ENCODE results near the gene TEKT1. TPM values are rescaled to one million over a fixed set of nuclear protein-coding genes. Genes with fewer than 3 reads are reported as not detected.

Gene TEKT1
- total RNA-seq, 1 donor from 2014 or later = not detected

DNA sequence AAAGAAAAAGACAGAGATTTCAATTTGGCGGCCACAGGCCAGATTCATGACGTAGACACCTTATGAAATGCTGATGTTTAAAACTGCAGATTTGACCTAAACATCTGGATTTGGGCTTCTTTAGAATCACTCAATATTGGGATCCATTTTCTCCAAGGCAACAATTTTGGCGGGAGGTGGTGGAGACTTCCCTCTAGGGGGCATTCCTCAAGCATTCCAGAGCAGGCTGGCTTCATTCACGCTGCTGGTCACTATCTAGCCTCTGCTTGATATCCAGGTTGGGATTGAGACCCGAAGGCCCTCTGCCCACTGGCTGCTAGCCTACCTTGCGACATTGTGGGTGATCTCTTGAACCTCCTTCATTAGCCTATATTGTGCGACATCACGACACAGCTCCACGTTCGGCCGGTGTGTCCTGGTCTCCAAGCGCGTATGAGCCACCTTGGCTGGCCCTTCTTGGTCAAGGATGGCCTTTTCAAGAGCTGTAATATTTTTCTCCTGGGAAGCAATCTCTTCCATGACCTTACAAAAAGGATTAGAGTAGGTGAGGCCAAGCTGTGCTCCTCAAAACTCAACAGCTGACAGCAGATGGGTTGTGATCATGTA lies 31.0 kb downstream of the TEKT1 start:
- DNase-seq (ENCODE audit: low read depth) = no peak
- Histone ChIP-seq H3K36me3 (ENCODE audit: control insufficient read depth, insufficient read depth, low read length) (no peaks in the 10 kb centered on the region), H3K4me3 (ENCODE audit: low read depth, low read length) (no peak overlapping the region), H3K27me3 (ENCODE audit: control insufficient read depth, insufficient read depth, low read length) (peaks cover 2% of the 10 kb centered on the region)
- no peak for FAIRE-seq
- TF ChIP-seq, protein P1, sequence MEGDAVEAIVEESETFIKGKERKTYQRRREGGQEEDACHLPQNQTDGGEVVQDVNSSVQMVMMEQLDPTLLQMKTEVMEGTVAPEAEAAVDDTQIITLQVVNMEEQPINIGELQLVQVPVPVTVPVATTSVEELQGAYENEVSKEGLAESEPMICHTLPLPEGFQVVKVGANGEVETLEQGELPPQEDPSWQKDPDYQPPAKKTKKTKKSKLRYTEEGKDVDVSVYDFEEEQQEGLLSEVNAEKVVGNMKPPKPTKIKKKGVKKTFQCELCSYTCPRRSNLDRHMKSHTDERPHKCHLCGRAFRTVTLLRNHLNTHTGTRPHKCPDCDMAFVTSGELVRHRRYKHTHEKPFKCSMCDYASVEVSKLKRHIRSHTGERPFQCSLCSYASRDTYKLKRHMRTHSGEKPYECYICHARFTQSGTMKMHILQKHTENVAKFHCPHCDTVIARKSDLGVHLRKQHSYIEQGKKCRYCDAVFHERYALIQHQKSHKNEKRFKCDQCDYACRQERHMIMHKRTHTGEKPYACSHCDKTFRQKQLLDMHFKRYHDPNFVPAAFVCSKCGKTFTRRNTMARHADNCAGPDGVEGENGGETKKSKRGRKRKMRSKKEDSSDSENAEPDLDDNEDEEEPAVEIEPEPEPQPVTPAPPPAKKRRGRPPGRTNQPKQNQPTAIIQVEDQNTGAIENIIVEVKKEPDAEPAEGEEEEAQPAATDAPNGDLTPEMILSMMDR (IDR thresholded peaks at IDR 0.05; ENCODE audit: insufficient read depth, low read length, severe bottlenecking) = no peak

DNA sequence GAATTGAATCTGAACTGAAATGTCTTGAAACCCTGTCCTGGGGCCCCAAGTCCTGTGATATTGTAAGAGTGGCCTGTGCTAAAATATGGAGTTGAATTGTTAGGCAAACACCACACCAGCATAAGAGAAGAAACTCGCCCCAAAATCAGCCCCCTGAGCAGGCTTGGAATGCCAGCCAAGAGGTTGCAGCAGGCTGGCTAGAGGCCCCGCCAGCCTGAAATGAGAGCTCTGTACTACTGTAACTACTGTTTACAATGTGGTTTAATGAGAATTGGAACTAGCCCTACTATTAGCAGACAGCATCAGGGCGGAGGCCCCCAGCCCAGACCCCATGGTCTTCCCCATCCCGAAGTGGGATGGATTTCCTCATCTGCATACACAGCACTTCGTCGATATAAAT lies 31.8 kb downstream of the TEKT1 start:
- no peaks in the 10 kb centered on the region for H3K36me3 ChIP-seq (ENCODE audit: control insufficient read depth, insufficient read depth, low read length)
- no peak overlapping the region for H3K4me3 ChIP-seq (ENCODE audit: low read depth, low read length)
- H3K27me3 ChIP-seq (ENCODE audit: control insufficient read depth, insufficient read depth, low read length) = peaks cover 2% of the 10 kb centered on the region
- TF ChIP-seq, protein P1 (IDR thresholded peaks at IDR 0.05; ENCODE audit: insufficient read depth, low read length, severe bottlenecking) = no peak
- no peak for FAIRE-seq
- no peak for DNase-seq (ENCODE audit: low read depth)

DNA sequence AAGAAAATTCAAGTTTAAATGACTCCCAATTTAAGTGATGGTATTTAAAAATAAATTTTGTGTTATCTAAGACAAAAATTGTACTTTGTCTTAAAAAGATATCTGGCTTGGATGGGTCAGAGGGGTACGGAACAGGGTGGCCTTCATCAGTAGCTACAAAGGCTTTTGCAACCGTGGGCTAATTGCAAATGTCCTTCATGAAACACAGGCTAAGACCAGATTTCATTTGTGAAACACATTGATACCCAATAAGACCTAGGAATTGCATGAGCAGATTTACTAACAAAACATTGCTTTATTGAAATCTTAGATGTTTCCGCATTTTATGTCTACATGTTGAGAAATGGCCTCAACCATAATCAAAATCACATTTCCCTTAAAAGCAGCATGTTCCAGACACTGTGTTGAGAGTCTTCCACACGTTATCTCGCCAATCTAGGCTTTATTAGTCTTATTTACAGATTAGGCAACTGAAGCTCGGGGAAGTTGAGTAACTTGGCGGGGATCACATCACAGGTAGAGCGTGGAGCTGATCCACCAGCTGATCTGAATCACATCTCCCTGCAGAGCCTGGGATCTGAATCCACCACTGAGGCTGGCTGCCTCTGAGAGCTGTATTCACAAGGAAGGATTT lies 33.7 kb downstream of the TEKT1 start:
- DNase-seq (ENCODE audit: low read depth) = peak; percentile 77
- TF ChIP-seq, protein P1 (IDR thresholded peaks at IDR 0.05; ENCODE audit: insufficient read depth, low read length, severe bottlenecking) = no peak
- peaks cover 2% of the 10 kb centered on the region for H3K27me3 ChIP-seq (ENCODE audit: control insufficient read depth, insufficient read depth, low read length)
- H3K4me3 ChIP-seq (ENCODE audit: low read depth, low read length) = no peak overlapping the region
- no peaks in the 10 kb centered on the region for H3K36me3 ChIP-seq (ENCODE audit: control insufficient read depth, insufficient read depth, low read length)
- FAIRE-seq = no peak

DNA sequence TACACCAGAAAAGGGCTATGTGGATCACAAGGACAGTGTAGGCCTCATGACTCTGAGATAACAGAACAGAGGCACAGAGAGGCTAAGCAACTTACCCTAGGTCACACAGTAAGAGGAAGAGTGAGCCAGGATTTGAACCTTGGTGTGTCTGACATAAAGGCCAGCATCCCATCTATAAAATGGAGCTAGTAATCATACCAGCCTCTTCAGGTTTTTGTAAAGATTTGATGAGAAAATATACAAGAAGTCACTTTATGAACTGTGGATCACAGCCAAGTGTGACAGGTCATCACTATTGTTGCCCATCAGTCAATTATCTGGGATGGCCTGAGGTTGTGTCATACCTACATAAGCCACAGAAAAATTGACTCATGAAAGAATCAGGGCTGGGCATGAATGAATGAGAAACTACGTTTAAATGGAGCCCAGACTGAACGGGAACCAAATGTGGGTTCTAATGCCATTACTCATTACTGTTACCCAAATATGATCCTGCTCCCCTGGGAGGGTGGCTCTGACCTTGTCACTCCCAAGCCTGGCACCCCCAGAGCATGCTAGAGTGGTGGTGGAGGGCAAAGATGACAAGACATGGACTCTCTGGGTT lies 34.5 kb downstream of the TEKT1 start:
- TF ChIP-seq, protein P1 (IDR thresholded peaks at IDR 0.05; ENCODE audit: insufficient read depth, low read length, severe bottlenecking) = no peak
- Histone ChIP-seq H3K36me3 (ENCODE audit: control insufficient read depth, insufficient read depth, low read length) (no peaks in the 10 kb centered on the region), H3K27me3 (ENCODE audit: control insufficient read depth, insufficient read depth, low read length) (peaks cover 2% of the 10 kb centered on the region), H3K4me3 (ENCODE audit: low read depth, low read length) (no peak overlapping the region)
- FAIRE-seq (peak; percentile 99), DNase-seq (ENCODE audit: low read depth) (peak; percentile 96)

DNA sequence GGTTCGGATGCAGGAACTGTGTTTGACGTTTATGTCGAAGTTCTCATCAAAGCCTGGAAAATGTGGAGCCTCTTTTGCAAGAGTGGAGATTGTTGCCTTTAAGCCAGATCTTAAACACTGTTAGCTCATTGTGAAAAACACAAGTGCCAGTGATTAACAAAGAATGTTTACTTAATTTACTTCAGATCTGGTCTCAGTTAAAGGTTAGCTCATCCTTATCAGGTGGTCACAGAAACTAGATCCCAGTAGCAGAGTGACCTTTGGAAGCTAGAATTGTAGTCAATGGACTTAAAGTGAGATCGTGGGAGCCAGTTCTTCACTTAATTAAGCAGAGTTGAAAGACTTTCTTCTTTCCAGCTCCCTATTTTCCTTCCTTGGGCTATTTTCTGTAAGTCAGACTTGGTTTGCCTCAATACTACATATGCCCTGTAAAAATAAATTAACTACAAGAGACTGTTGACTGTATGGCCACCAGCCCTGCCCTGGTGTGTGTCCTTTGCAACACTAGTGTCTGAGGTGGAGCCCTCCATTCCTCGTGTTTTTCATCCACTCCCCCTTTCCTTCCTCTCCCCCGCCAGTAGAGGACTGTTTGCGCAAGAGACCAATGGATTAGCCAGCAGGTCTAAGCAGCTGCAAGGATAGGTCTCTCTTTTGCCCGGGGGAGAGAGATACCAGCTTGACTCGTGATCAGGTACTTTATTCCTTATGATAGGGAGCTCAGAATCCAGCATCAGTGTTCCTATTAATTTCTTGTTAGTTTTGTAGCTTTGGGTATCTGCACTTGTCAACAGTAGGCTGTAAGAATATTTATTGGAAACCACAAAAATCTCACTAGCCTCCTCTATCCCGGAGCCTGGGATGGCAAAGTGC lies 35.3 kb downstream of the TEKT1 start:
- FAIRE-seq (peak; percentile 28), DNase-seq (ENCODE audit: low read depth) (peak; percentile 59)
- H3K4me3 ChIP-seq (ENCODE audit: low read depth, low read length) = no peak overlapping the region

More for the DNA sequence above, 35.3 kb downstream of the TEKT1 start:
- Histone ChIP-seq H3K27me3 (ENCODE audit: control insufficient read depth, insufficient read depth, low read length) (peaks cover 2% of the 10 kb centered on the region), H3K36me3 (ENCODE audit: control insufficient read depth, insufficient read depth, low read length) (no peaks in the 10 kb centered on the region)
- TF ChIP-seq, protein P1 (IDR thresholded peaks at IDR 0.05; ENCODE audit: insufficient read depth, low read length, severe bottlenecking) = no peak

Measured in bronchial epithelial cell (primary cell).